Breast epithelium (tissue), 4 donors: Measurements from ENCODE around the gene TRIM32. TPM values are rescaled to one million over a fixed set of nuclear protein-coding genes. Genes with fewer than 3 reads are reported as not detected.
A peak's percentile ranks its signal among the peaks of the same experiment; 100 is the strongest.

ENCODE experiments used
- DNase-seq, 2 donors: peaks; one replicate each; pipeline ENCODE4 v3.0.0-alpha.2; 2019; ENCODE audit warnings: low spot score in 2 of 2
- H3K27ac ChIP-seq, 2 donors: fragments of 200-600 bp; sonication (generic) in 1 of 2; one replicate each; pipeline ENCODE4 v1.5.1; 2016 to 2019; ENCODE audit warnings: mild to moderate bottlenecking in 1 of 2
- H3K27me3 ChIP-seq, 2 donors: fragments of 200-600 bp; sonication (generic) in 1 of 2; one replicate each; pipeline versions ENCODE4 v1.5.1 to v1.6.0; 2017 to 2019; ENCODE audit warnings: control low read depth in 1 of 2, mild to moderate bottlenecking in 1 of 2
- H3K36me3 ChIP-seq: fragments of 200-600 bp; one replicate; pipeline ENCODE4 v1.5.1; 2019
- H3K4me1 ChIP-seq, 2 donors: fragments of 200-600 bp; sonication (generic); one replicate each; pipeline ENCODE4 v1.5.1; 2016 to 2019; ENCODE audit warnings: control low read depth in 1 of 2
- H3K4me3 ChIP-seq, 3 donors: fragments of 200-600 bp; sonication (generic); 1 replicate in 2 of 3; 2 replicates in 1 of 3; pipeline ENCODE4 v1.5.1; 2016 to 2019; ENCODE audit warnings: mild to moderate bottlenecking in 3 of 3, moderate library complexity in 2 of 3
- H3K9me3 ChIP-seq, 2 donors: fragments of 200-600 bp; sonication (generic) in 1 of 2; one replicate each; pipeline ENCODE4 v1.5.1; 2016 to 2019; ENCODE audit warnings: control low read depth in 1 of 2
- POLR2A ChIP-seq: fragments of 450-650 bp; IDR thresholded peaks from one replicate; pipeline ENCODE4 v1.6.1; 2016; ENCODE audit warnings: antibody characterized with exemption, mild to moderate bottlenecking, moderate library complexity
- POLR2AphosphoS5 ChIP-seq, 3 donors: sonication (generic); formaldehyde crosslinking; IDR thresholded peaks; one replicate each; pipeline ENCODE4 v1.6.1; 2017; ENCODE audit warnings: antibody characterized with exemption in 3 of 3
- intact Hi-C: fragments of 100-400 bp; cut with DNase I; formaldehyde crosslinking; loops from one replicate; pipeline ENCODE4 v1.15.1; 2023; ENCODE audit warnings: low total_unique reads
- total RNA-seq, 3 donors: library from RNA; depleted of rRNA; stranded (reverse); fragments of >200 nt; gene quantifications; one replicate each; pipeline ENCODE4 v1.1.0, GENCODE V29; 2016
- TF ChIP-seq, protein P1 (sequence below), 3 donors: fragments of 450-650 bp; IDR thresholded peaks; one replicate each; pipeline ENCODE4 v1.5.1; 2016 to 2017; ENCODE audit warnings: antibody characterized with exemption in 3 of 3, mild to moderate bottlenecking in 3 of 3, moderate library complexity in 3 of 3

Gene TRIM32
- total RNA-seq, 3 donors from 2014 or later = 18.7 to 20.2 (median 19.0) TPM

DNA sequence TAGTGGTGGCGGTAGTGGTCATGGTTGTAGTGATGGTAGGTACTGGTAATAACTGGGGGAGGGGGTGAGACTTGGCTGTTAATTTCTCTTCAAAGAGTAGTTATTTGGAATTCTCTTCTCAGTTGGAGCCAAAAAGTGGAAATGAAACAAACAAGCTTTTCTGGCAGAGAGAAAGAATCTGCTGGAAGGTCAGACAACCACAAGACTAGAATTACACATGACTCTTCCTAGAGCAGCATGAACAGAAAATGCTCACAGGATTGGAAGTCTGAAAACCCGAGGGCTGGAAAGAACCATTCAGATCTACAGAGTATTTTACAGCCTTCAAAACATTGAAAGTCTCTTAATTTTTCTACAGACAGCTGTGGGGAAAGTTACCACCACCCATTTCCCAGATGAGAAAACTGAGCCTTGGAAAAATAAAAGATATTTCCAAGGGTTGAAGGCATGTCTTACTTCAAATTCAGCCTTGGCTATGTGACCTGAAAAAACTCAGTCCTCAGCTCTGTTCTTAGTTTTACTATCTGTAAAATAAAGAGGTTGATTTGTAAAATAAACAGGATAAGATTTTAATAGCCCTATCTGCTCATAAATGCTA is 42.9 kb upstream of the TRIM32 start:
- H3K9me3 ChIP-seq = no peaks in the 10 kb centered on the region
- intact Hi-C loops = no loop called here
- H3K4me1 ChIP-seq = peaks cover 0 to 4% of the 10 kb centered on the region in 2 donors
- H3K36me3 ChIP-seq = no peaks in the 10 kb centered on the region
- H3K4me3 ChIP-seq = no peak overlapping the region
- no peak for TF ChIP-seq POLR2AphosphoS5 (IDR thresholded peaks at IDR 0.05)
- TF ChIP-seq, protein P1, sequence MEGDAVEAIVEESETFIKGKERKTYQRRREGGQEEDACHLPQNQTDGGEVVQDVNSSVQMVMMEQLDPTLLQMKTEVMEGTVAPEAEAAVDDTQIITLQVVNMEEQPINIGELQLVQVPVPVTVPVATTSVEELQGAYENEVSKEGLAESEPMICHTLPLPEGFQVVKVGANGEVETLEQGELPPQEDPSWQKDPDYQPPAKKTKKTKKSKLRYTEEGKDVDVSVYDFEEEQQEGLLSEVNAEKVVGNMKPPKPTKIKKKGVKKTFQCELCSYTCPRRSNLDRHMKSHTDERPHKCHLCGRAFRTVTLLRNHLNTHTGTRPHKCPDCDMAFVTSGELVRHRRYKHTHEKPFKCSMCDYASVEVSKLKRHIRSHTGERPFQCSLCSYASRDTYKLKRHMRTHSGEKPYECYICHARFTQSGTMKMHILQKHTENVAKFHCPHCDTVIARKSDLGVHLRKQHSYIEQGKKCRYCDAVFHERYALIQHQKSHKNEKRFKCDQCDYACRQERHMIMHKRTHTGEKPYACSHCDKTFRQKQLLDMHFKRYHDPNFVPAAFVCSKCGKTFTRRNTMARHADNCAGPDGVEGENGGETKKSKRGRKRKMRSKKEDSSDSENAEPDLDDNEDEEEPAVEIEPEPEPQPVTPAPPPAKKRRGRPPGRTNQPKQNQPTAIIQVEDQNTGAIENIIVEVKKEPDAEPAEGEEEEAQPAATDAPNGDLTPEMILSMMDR (IDR thresholded peaks at IDR 0.05) = no peak
- TF ChIP-seq POLR2A = no peak
- H3K27ac ChIP-seq = peak overlapping the region; percentile 26 to 52
- no peak for DNase-seq
- H3K27me3 ChIP-seq = no peaks in the 10 kb centered on the region

- intact Hi-C loops = no loop called here
- no peaks in the 10 kb centered on the region for H3K36me3 ChIP-seq
- no peaks in the 10 kb centered on the region for H3K27me3 ChIP-seq
- H3K4me3 ChIP-seq = no peak overlapping the region
- no peak for DNase-seq
- TF ChIP-seq, protein P1 (IDR thresholded peaks at IDR 0.05) = peak in 2 of 3 donors; percentile 43
- TF ChIP-seq POLR2AphosphoS5 (IDR thresholded peaks at IDR 0.05) (no peak), POLR2A (no peak)
- peak overlapping the region in 1 of 2 donors; percentile 20 for H3K27ac ChIP-seq
- peaks cover 0 to 4% of the 10 kb centered on the region in 2 donors for H3K4me1 ChIP-seq
- no peaks in the 10 kb centered on the region for H3K9me3 ChIP-seq
These were observed 40.2 kb upstream of the TRIM32 start for GRCh38 chr9:116646661-116647514.

- intact Hi-C loops = no loop called here
- peak in 1 of 2 donors; percentile 63 for DNase-seq
These were observed 39.6 kb upstream of the TRIM32 start for GRCh38 chr9:116647515-116647809.

DNA sequence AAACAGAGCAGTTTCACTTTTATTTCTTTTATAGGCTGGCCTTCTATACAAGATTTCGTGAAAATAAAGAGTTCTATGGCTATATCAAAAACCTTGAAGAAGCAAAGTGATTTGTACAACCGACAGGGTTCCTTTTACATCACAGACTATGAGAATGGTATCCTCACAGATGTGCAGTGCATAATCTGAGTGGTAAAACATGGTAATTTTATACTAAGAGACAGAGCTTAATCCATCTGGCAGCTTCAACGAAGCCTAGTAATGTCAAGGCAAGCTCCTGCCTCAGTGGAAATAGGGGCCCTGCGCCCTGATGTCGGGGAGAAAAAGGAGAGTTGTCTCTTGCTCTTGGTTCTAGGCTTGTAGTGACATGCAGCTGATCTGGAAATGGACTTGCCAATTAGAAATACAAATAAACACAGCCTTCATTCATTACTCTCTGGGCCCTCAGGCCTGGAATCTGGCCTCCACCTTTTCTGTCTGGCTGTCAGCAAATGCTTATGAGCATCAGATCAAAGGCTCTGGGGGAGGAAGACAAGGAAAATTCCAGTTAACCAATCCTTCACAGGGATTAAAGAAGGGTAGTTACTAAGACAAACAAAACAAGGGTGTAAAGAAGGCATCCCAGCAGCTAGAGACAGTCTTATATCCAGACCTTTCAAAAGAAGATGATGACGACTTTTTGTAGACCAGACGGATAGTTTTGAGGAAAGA is 33.6 kb upstream of the TRIM32 start:
- TF ChIP-seq, protein P1 (IDR thresholded peaks at IDR 0.05) = no peak
- no peak for TF ChIP-seq POLR2A
- Histone ChIP-seq H3K27ac (peak overlapping the region; percentile 57 to 71), H3K9me3 (no peaks in the 10 kb centered on the region), H3K27me3 (no peaks in the 10 kb centered on the region), H3K4me1 (peaks cover 0 to 5% of the 10 kb centered on the region in 2 donors), H3K36me3 (no peaks in the 10 kb centered on the region), H3K4me3 (no peak overlapping the region)
- intact Hi-C loops = no loop called here
- DNase-seq = peak in 1 of 2 donors; percentile 63

More at GRCh38 chr9:116647515-116647809, 39.6 kb upstream of the TRIM32 start:
- TF ChIP-seq, protein P1 (IDR thresholded peaks at IDR 0.05) = no peak
- TF ChIP-seq POLR2A (no peak), POLR2AphosphoS5 (IDR thresholded peaks at IDR 0.05) (no peak)
- Histone ChIP-seq H3K36me3 (no peaks in the 10 kb centered on the region), H3K4me3 (no peak overlapping the region), H3K27me3 (no peaks in the 10 kb centered on the region), H3K4me1 (peaks cover 0 to 4% of the 10 kb centered on the region in 2 donors), H3K9me3 (no peaks in the 10 kb centered on the region), H3K27ac (no peak overlapping the region)

- H3K4me3 ChIP-seq = no peak overlapping the region
- peak overlapping the region; percentile 57 to 71 for H3K27ac ChIP-seq
- no peaks in the 10 kb centered on the region for H3K27me3 ChIP-seq
- no peaks in the 10 kb centered on the region for H3K36me3 ChIP-seq
- TF ChIP-seq POLR2AphosphoS5 (IDR thresholded peaks at IDR 0.05) (no peak), POLR2A (no peak)
- TF ChIP-seq, protein P1 (IDR thresholded peaks at IDR 0.05) = no peak
- no peak for DNase-seq
- intact Hi-C loops = no loop called here
- peaks cover 0 to 5% of the 10 kb centered on the region in 2 donors for H3K4me1 ChIP-seq
- H3K9me3 ChIP-seq = no peaks in the 10 kb centered on the region
These were observed 33.1 kb upstream of the TRIM32 start for GRCh38 chr9:116654059-116654355.
